Measurements from ENCODE around the gene NDUFS8.
"Not testable (repeated sequence)": the region's sequence is repeated elsewhere in the genome, so short reads cannot be mapped to it uniquely, and the experiment has no call there.

Gene NDUFS8

DNA sequence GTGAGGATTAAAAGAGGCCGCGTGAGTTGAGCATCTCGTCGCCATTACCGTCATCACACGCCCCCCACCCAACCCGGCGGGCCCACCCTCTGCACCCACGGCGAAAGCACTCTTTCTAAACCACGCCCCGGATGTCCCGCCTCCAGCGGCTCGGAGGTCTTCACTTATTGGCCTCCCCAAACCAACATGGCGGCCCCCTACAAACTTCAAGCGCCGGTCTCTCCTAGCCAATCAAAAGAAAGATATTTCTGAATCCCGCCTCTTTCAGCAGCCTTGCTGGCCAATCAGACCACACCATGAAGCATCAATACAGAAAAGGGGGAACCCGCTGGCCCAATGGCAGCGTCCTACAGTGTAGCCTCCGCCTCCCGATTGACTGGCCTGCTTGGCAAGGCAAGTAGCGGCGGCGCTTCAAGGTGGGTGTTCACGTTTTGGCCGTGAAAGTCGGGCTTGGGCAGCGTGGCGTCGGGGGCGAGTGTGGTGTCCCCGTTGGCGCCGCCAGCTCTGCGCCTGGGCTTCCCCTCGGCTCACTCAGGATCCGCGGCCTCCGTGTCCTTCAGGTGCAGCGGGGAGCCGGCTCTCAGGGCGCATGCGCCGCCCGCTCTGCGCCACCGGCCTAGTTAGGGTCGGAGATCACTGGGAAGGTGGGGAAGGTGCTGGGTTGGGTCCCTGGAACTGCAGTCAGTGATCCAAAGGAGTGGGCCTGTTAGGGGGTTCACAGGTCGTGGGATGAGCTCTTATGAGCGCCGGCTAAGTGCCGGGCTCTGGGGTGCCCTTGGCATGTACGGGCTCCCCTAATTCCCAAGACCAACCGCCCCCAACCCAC is at the start of gene NDUFS8:
TSS of gene NDUFS8 (plus strand) at position 364 of the 826 bp plus-strand sequence. CDS start 1,471 bp downstream, outside the sequence.
- DNase-seq: peak; percentile 100
- in situ Hi-C loops (cut with MboI; ENCODE audit: low pct_unique_long_range_greater_than_20kb, low sequenced_read_pairs): no loop called here

DNA sequence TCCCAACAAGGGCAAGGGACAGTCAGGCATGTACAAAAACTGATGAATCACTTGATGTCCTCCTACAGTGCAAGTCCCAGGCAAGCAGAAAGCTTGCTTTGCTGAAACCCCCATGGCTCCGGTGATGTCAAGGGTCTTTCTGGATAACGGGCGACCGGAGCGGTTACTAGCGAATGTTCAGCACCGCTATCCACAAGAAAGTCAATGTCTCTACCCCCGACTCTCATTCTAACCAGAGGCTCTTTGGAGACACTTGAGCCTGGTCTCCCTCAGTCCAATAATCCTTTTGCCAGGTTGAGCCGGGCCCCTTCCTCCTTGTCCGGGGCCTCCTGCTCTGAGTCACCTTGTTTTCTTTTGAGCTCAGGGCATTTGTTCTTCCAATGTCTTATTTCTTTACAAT is 49.3 kb upstream of the NDUFS8 start:
- in situ Hi-C loops (cut with MboI; ENCODE audit: low pct_unique_long_range_greater_than_20kb, low sequenced_read_pairs); DNase-seq: not testable (repeated sequence)

DNA sequence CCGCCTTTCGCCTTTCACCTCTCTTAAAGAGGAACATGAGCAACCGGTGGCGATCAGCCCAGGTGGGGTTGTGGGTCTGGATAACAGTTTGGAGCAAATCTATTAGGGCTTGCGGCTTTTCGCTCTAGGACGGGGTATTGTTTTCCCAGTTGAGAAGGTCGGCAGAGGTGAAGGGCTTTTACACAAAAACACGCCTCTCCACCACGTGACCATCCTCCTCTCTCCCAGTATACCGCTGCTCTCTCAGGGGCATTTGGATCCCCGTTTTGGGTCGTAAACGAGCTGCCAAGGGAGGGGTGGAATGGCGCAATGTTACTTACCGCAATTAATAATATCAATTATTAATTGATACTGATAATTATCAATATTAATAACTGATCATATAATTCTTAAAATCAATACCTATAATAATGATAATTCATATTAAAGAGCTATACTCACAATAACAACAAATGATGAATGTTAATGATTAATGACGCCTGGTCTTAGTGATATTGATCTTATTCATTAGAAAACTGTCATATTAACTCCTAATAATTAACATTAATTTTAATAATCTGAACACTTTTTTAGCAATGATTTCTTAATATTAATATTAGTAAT is 48.1 kb upstream of the NDUFS8 start:
- DNase-seq; in situ Hi-C loops (cut with MboI; ENCODE audit: low pct_unique_long_range_greater_than_20kb, low sequenced_read_pairs): not testable (repeated sequence)

DNA sequence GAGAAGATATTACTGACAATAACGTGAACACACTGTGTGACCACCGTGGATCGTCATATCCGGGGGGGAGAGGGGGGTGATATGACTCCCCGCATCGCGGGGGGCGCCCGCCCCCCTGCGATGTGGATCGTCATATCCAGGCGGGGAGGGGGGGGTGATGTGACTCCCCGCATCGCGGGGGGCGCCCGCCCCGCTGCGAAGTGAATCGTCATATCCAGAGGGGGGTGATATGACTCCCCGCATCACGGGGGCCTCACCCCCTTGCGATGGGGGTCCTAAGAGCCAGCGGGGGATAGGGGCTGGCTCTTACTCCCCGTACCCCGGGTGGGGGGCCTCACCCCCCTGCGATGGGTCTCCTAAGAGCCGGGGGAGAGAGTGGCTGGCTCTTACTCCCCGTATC is 46.5 kb upstream of the NDUFS8 start:
- no peak for DNase-seq
- in situ Hi-C loops (cut with MboI; ENCODE audit: low pct_unique_long_range_greater_than_20kb, low sequenced_read_pairs): no loop called here

DNA sequence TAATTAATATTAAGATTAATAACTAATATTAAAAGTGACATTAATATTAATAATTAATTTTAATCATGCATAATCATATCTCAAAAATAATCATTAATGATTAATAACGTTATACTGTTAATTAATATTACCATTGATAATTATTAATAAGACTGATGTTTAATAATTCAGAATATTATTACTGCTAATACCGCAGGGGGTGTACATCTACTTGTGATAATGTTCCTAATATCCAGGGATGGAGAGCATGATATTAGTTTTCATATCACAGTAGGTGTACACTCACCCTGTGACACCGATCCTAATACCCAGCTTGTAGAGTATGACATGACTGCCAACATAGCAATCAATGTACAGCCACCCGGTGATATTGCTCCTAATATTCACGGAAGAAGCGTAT is 45.2 kb upstream of the NDUFS8 start:
- in situ Hi-C loops (cut with MboI; ENCODE audit: low pct_unique_long_range_greater_than_20kb, low sequenced_read_pairs): not testable (repeated sequence)

DNA sequence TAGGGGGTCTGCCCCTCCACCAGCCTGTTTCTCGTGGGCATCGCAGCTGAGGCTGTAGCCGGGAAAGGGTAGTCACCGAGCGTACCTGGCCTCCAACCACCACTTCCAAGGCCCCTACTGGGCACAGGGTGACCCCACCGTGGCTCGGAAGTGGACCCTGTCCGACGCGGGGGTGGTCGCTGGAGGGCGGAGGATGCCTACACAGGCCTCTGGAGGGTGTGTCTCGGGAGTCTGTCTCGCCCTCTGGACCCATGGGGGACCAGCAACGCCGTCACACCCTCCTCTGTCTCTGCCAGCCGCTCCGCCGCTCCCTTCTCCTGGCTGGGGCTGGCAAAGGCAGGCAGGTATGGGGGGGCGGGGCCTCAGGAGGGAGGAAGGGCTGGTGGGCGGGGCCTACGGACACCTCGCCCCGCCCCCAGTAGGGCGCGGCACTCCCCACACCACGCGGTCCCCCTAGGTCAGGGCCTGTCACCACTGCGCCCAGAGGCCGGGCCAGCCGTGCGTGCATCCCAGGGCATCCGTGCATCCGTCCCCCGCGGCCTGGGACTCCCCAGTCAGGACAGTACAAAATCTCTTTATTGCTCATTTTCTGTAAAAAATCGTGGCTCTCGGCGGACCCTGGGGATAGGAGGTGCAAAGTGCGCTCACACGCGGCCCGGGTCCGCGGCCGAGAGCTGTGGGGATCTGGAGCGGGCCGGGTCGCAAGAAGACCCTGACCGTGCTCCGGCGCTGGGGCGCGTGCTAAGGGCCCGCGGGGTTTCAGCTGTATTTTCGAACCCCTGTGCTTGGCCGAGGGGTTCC is 39.7 kb upstream of the NDUFS8 start:
- in situ Hi-C loops (cut with MboI; ENCODE audit: low pct_unique_long_range_greater_than_20kb, low sequenced_read_pairs): not testable (repeated sequence)

More for the DNA sequence above, 45.2 kb upstream of the NDUFS8 start:
- not testable (repeated sequence) for DNase-seq

DNA sequence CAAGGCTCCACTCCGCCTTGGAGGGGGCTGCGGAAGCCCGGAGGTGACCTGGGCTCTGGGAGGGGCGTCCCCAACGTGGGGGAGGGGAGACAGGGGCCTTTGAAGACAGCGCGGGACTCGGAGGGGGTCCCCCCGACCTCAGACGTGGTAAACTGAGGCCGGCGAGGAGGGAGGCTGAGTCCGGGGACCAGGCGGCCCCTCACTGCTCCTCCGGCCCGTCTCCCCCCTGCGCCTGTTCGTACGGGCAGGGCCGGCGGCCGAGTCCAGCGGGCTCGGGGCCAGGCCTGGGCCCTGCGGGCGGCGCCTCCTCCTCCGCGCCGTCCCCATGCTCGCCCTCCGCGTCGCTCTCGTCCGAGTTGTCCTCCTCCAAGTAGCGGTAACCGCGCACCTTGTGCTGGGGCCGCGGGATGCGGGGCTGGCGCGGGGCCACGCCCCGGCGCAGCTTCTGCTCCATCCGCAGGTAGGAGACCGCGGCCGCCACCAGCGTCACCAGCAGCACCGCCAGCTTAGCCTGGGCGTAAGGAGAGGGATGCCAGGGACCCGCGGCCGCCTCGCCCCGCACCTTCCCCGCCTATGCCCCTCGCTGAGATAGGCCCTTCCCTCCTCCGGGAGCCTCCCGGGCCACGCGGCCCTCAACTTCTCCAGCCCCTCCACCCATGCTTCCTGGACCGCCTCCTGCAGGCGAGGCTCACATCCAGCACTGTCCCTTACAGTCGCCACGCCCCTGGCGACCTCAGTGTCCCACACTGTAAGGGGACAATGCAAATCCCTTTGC is 38.9 kb upstream of the NDUFS8 start:
- DNase-seq; in situ Hi-C loops (cut with MboI; ENCODE audit: low pct_unique_long_range_greater_than_20kb, low sequenced_read_pairs): not testable (repeated sequence)

More for the DNA sequence above, 39.7 kb upstream of the NDUFS8 start:
- DNase-seq: not testable (repeated sequence)

DNA sequence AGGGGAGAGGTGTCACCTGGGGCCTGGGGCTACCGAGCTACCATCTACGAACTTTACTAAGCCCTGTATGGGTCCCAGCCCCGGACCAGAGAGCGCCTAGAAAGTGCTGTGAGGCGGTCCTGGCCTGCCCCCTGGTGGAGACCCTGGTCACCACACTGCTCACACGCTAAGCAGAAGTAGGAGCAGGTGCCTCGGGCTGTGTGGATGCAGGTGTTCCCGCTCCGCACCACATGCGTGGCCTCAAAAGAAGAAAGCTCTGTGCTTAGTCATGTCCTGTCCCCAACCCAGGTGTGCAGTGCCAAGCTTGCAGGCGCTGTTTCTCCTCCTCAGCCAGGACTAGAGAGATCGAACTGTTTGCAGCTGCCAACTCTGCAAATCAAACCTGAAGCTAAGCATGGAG is 36.7 kb upstream of the NDUFS8 start:
- in situ Hi-C loops (cut with MboI; ENCODE audit: low pct_unique_long_range_greater_than_20kb, low sequenced_read_pairs): not testable (repeated sequence)
- DNase-seq: peak; percentile 57

DNA sequence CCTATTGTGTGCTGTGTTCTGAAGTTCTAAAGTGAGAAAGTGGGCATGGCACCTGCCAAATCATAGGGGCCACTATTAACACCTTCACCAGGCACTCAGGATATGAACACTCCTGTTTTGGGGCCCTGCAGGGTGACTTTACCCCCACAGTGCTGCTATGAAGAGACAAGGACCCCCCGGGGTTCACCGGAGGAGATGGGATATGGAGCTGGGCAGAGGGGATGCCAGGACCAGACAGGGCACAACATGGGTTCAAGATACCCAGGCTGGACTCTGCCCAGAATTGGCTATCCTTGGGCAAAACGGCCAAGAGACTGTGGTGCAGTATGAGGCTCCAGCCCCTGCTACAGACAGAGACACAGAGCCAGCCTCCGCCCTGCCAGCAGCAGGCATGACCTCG is 36.1 kb upstream of the NDUFS8 start:
- in situ Hi-C loops (cut with MboI; ENCODE audit: low pct_unique_long_range_greater_than_20kb, low sequenced_read_pairs); DNase-seq: not testable (repeated sequence)

DNA sequence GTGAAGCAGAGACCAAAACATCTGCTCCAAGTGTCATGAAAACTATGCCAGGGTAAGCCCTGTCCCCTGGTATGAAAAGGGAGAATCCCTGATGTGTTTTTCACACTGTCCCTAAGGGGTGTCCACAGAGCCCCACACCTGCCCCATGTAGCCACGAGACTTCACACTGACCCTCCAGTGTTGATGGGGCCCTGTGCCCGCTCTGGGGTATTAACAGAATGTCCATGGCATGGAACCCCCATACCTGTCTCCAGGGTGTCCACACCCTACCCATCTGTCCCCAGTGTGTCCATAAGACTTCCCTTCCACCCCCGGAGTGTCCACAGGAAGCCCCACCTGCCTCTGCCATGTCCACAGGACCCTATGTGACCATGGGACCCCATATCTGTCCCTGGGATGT is 35.4 kb upstream of the NDUFS8 start:
- DNase-seq; in situ Hi-C loops (cut with MboI; ENCODE audit: low pct_unique_long_range_greater_than_20kb, low sequenced_read_pairs): not testable (repeated sequence)

DNA sequence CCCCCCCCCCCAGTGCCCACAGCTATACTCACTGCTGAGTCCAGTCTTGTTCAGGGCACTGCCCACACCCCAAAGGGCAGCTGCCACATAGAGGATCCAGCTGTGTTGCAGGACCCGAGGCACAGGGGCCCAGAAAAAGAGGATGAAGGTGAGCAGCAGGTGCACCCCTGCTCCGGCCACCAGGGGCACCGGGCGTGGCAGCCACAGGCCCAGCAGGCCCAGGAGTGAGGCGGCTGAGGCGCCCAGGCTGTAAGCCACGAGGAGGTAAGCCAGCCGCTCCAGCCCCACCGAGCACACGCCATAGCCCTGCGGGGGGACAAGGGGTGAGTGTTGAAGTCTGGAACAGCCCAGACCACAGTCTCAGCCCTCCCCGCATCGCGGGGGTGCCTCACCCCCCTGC is 34.9 kb upstream of the NDUFS8 start:
- DNase-seq; in situ Hi-C loops (cut with MboI; ENCODE audit: low pct_unique_long_range_greater_than_20kb, low sequenced_read_pairs): not testable (repeated sequence)

DNA sequence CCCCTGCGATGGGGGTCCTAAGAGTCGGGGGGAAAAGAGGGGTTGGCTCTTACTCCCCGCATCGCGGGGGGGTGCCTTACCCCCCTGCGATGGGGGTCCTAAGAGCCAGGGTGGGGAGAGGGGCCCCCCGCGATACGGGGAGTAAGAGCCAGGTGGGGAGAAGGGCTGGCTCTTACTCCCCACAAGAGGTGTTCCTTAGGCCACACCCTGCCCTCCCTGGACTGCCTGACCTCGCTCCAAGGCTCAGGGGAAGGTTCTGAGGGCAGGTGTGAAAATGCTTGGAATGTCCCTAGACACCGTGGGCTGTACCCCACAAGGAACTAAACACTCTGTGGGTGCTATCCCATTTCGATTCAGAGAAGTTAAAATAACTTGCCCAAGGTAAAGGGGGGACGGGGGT is 34.4 kb upstream of the NDUFS8 start:
- no peak for DNase-seq
- in situ Hi-C loops (cut with MboI; ENCODE audit: low pct_unique_long_range_greater_than_20kb, low sequenced_read_pairs): no loop called here

DNA sequence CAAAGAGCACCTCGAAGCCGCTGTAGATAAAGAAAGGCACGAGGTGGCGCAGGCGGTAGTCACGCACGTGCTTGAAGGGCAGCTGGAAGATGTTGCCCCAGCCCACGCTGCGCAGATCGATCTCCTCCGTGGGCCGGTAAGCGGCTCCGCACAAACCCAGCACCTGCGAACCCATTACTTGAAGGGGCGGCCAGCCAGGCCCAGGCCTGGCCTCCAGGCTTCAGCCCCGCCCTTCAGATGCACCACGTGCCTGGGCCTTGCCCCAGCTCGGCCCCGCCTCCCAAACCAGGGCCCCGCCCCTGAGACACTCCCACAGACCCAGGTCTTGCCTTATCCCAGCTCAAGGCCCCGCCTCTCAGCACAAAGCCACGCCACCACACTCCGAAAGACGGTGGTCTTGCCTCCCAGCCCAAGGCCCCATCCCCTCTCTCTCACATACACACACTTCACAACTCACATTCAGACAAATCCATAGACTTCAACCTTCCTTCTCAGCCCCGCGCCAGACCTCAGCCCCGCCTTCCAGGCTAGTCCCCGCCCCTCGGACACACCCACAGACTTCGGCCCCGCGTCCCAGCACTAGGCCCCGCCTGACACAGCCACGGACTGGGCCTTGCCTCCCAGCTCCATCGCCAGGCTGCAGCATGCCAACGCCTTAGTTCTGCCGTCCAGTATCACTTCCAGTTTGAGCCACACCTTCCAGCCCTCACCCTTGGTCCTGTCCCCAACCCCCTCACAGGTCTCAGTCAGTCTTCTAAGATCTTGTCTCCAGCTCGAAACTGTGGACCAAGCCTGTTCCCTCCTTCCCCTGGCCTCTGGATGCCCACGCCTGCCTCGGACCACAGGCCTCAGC is 33.6 kb upstream of the NDUFS8 start:
- DNase-seq: peak; percentile 53
- in situ Hi-C loops (cut with MboI; ENCODE audit: low pct_unique_long_range_greater_than_20kb, low sequenced_read_pairs): no loop called here

DNA sequence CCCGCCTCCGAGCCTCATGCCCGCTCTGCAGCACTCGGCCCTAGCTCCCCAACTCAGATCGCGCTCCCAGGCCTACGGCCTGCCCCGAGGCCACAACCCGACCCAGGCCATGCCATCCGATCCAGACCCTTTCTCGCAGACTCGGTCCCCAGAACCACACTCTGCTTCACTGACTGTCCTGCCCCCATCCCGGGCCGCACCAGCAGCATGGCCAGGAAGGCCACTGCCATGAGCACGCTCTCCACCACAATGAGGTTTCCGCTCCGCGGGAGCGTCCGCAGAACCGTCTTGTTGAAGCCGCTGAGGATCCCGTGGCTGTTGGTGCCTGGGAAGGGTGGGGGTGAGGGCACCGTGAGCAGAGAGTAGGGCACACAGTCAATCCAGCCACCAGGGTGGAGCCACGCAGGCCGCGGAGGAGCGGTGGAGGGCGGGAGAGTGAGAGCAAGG is 33.0 kb upstream of the NDUFS8 start:
- DNase-seq: no peak
- in situ Hi-C loops (cut with MboI; ENCODE audit: low pct_unique_long_range_greater_than_20kb, low sequenced_read_pairs): no loop called here

DNA sequence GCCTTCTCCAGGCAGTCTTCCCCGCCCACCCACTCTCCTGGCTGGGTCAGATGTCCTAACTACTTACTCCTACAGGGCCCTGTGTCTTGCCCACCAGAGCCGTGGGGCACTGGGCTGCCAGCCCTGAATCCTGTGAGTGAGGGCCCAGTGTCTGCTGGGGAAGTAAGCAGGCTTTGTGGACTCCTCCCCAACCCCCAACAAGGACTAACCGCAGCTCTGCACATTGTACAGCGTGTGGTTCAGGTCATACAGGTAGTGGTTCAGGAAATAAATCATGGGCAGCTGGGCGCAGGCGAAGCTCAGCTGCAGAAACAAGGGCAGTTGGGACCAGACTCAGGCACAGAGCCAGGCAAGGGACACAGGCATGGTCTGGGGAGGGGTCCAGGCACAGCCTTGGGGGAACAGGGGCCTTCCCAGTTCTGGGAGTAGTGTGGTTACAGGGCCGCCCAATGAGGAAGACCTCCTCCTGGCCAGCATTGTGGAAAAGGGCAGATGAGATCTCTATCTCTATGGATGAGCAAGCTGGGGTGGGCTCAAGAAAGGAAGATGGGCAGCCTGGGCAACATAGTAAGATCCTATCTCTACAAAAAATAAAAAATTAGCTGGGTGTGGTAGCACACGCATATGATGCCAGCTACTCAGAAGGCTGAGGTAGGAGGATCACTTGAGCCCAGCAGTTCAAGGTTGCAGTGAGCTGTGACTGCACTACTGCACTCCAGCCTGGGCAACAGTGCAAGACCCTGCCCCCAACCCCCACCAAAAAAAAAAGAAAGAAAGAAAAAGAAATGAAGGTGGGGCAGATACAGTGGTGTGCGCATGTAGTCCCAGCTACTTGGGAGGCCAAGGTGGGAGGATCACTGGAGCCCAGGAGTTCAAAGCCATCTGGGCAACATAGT is 32.1 kb upstream of the NDUFS8 start:
- in situ Hi-C loops (cut with MboI; ENCODE audit: low pct_unique_long_range_greater_than_20kb, low sequenced_read_pairs): no loop called here
- peak; percentile 37 for DNase-seq

DNA sequence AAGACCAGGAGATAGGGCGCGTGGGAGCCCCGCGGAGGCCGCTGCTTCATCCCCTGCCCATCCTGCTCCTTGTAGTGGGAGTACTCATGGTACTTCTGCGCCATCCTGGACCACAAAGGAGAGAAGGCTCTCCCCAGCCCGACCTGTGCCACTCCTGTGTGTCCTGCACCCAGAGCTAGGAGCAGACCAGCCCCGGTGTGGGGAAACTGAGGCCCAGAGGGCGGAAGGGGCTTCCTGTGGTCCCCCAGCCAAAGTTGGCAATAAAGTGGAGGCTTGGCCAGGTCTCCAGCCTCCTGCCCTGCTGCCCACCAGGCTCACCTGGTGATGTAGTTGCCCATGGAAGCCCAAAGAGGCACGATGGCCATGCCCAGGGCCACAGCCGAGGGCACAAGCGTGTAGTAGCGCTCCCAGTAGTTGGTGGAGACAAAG is 31.3 kb upstream of the NDUFS8 start:
- in situ Hi-C loops (cut with MboI; ENCODE audit: low pct_unique_long_range_greater_than_20kb, low sequenced_read_pairs): no loop called here
- DNase-seq: no peak

DNA sequence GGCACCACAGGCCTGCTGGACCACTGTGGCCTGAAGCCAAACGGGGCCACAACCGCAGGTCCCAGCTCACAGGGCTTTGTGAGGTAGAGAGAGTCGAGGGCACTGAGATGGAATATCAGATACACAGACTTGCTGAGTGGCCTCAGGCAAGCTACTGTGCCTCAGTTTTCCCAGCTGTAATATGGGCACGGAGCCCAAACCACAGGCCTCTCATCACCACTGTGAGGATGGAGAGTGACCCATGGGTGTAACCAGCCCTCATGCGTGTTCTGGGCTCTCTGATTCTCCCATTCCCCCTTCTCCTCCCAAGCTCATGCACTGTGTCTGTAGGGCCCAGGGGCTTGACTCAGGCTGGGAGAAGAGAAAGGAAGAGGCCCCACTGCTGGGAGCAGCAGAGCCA is 30.8 kb upstream of the NDUFS8 start:
- in situ Hi-C loops (cut with MboI; ENCODE audit: low pct_unique_long_range_greater_than_20kb, low sequenced_read_pairs): no loop called here
- DNase-seq: no peak

All from KBM-7 (cell line).